Spleen (tissue), 11 donors: Measurements from ENCODE around the gene ATP10A. TPM values are rescaled to one million over a fixed set of nuclear protein-coding genes. Genes with fewer than 3 reads are reported as not detected.
"Not testable (repeated sequence)": the region's sequence is repeated elsewhere in the genome, so short reads cannot be mapped to it uniquely, and the experiment has no call there.

Source experiments
- DNase-seq: peaks from one replicate; pipeline ENCODE4 v3.0.0-alpha.2; 2020
- H3K27ac ChIP-seq, 8 donors: fragments of 200-600 bp; sonication (generic) in 7 of 8; 1 replicate in 4 of 8; 2 replicates in 4 of 8; pipeline versions ENCODE4 v1.5.0 to v1.8.0; 2016 to 2021; ENCODE audit warnings: inconsistent platforms in 4 of 8, mild to moderate bottlenecking in 4 of 8, moderate library complexity in 1 of 8
- H3K27me3 ChIP-seq, 7 donors: fragments of 200-600 bp; sonication (generic) in 6 of 7; replicated peaks in 1 of 7; 1 replicate in 4 of 7; 2 replicates in 3 of 7; pipeline versions ENCODE4 v1.5.0 to v1.8.0; 2016 to 2021; ENCODE audit warnings: inconsistent platforms in 3 of 7, mild to moderate bottlenecking in 1 of 7
- H3K36me3 ChIP-seq, 6 donors: fragments of 200-600 bp; sonication (generic) in 5 of 6; 1 replicate in 4 of 6; 2 replicates in 2 of 6; pipeline versions ENCODE4 v1.5.0 to v1.8.0; 2016 to 2021; ENCODE audit warnings: inconsistent platforms in 2 of 6
- H3K4me1 ChIP-seq, 6 donors: fragments of 200-600 bp; sonication (generic) in 5 of 6; 1 replicate in 3 of 6; 2 replicates in 3 of 6; pipeline versions ENCODE4 v1.5.0 to v1.8.0; 2016 to 2021; ENCODE audit warnings: inconsistent platforms in 3 of 6
- H3K4me3 ChIP-seq, 8 donors: fragments of 200-600 bp; sonication (generic) in 7 of 8; 1 replicate in 4 of 8; 2 replicates in 4 of 8; pipeline versions ENCODE4 v1.5.0 to v1.8.0; 2016 to 2021; ENCODE audit warnings: inconsistent platforms in 4 of 8, mild to moderate bottlenecking in 4 of 8, moderate library complexity in 2 of 8
- H3K9me3 ChIP-seq, 8 donors: fragments of 200-600 bp; sonication (generic) in 7 of 8; 1 replicate in 4 of 8; 2 replicates in 4 of 8; pipeline versions ENCODE4 v1.5.0 to v1.8.0; 2016 to 2021; ENCODE audit warnings: inconsistent platforms in 4 of 8
- POLR2A ChIP-seq, 3 donors: fragments of 450-650 bp; IDR thresholded peaks; one replicate each; pipeline ENCODE4 v1.5.1; 2017; ENCODE audit warnings: antibody characterized with exemption in 3 of 3, mild to moderate bottlenecking in 1 of 3
- POLR2AphosphoS5 ChIP-seq, 3 donors: sonication (generic); formaldehyde crosslinking; IDR thresholded peaks; one replicate each; pipeline ENCODE4 v1.5.1; 2017; ENCODE audit warnings: antibody characterized with exemption in 3 of 3
- WGBS, 5 donors: extraction: QIAGEN DNeasy Blood & Tissue Kit in 3 of 5; methylation state at CpG; one replicate each; pipeline versions ENCODE4 v1.1.5 to v1.1.7; 2013 to 2018; 5-methylcytosine and 5-hydroxymethylcytosine counted together
- intact Hi-C: fragments of 100-400 bp; cut with DNase I; formaldehyde crosslinking; loops from one replicate; pipeline ENCODE4 v1.15.0; 2023; ENCODE audit warnings: low total_unique reads
- polyA plus RNA-seq, 3 donors: library from polyadenylated mRNA; stranded (reverse); fragments of 200-250 nt; gene quantifications; one replicate each; pipeline ENCODE4 v1.2.1, GENCODE V29; 2013
- total RNA-seq, 7 donors: library from RNA; depleted of rRNA in 3 of 7; stranded (reverse); fragments of >200 nt in 3 of 7; fragmentation: NEBNext Ultra II Directional in 4 of 7; extraction: Animal tissue kit (Norgen Biotek cat#: 25700) in 4 of 7; gene quantifications; one replicate each; pipeline versions ENCODE4 v1.1.0 to v1.2.1, GENCODE V29; 2016 to 2021
- TF ChIP-seq, protein P1 (sequence below), 11 experiments: fragments of 200-600 bp in 7 of 11; fragments of 450-650 bp in 4 of 11; sonication (generic) in 4 of 11; IDR thresholded peaks in 8 of 11; conservative IDR thresholded peaks in 3 of 11; 1 replicate in 7 of 11; 2 replicates in 4 of 11; pipeline versions ENCODE4 v1.4.0 to v1.8.0; 2016 to 2021; ENCODE audit warnings: antibody characterized with exemption in 11 of 11, inconsistent platforms in 4 of 11, mild to moderate bottlenecking in 1 of 11
- donor health status: healthy with polysubstance abuse.
- donor health status: DM: no; HTN: no; CAD: no; lungs with moderate emphysema.
- donor health status: DM: no; HTN: no; CAD: no.
- donor health status: Bipolar disorder and iron deficiency.
- donor health status: healthy.
- donor health status: DM: no; HTN: no; CAD: no.
- donor health status: DM: yes; HTN: yes; CAD: no.

Gene ATP10A
- total and polyA plus RNA-seq, 10 donors, result 0.54 to 8.6 (median 2.7) TPM

DNA sequence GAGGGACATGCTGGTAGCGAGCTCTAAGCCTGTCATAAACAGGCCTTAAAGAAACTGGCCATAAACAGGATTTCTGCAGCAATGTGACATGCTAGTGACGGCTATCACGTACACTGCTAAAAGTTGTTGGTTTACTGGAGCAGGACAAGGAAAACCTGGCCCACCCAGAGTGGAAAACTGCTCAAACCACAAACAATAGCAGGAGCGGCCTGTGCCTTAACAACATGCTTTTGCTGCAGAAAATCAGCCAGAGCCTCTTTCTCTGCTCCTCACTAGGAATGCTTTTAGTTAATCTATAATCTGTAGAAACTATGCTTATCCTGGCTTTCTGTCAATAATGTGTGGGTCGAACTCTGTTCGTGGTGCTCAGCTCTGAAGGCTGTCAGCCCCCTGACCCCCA is 221.4 kb downstream of the ATP10A start:
- TF ChIP-seq, protein P1, sequence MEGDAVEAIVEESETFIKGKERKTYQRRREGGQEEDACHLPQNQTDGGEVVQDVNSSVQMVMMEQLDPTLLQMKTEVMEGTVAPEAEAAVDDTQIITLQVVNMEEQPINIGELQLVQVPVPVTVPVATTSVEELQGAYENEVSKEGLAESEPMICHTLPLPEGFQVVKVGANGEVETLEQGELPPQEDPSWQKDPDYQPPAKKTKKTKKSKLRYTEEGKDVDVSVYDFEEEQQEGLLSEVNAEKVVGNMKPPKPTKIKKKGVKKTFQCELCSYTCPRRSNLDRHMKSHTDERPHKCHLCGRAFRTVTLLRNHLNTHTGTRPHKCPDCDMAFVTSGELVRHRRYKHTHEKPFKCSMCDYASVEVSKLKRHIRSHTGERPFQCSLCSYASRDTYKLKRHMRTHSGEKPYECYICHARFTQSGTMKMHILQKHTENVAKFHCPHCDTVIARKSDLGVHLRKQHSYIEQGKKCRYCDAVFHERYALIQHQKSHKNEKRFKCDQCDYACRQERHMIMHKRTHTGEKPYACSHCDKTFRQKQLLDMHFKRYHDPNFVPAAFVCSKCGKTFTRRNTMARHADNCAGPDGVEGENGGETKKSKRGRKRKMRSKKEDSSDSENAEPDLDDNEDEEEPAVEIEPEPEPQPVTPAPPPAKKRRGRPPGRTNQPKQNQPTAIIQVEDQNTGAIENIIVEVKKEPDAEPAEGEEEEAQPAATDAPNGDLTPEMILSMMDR (IDR thresholded peaks at IDR 0.05 in 8 of 11, conservative IDR thresholded peaks at IDR 0.05 in 3 of 11), result no peak
- TF ChIP-seq POLR2AphosphoS5 (IDR thresholded peaks at IDR 0.05) (no peak), POLR2A (IDR thresholded peaks at IDR 0.05) (no peak)
- peaks cover 0 to 14% (median 0%) of the 10 kb centered on the region in 6 donors for H3K4me1 ChIP-seq
- 70 to 81% (median 73%) methylated on average over 6 of the region's 6 CpGs for WGBS, 5 donors
- H3K27me3 ChIP-seq, result peaks cover 0 to 5% (median 0%) of the 10 kb centered on the region in 7 donors
- DNase-seq, result no peak
- H3K4me3 ChIP-seq, result no peak overlapping the region
- H3K36me3 ChIP-seq, result no peaks in the 10 kb centered on the region
- H3K9me3 ChIP-seq, result no peaks in the 10 kb centered on the region
- intact Hi-C loops, result no loop called here
- H3K27ac ChIP-seq, result no peak overlapping the region

DNA sequence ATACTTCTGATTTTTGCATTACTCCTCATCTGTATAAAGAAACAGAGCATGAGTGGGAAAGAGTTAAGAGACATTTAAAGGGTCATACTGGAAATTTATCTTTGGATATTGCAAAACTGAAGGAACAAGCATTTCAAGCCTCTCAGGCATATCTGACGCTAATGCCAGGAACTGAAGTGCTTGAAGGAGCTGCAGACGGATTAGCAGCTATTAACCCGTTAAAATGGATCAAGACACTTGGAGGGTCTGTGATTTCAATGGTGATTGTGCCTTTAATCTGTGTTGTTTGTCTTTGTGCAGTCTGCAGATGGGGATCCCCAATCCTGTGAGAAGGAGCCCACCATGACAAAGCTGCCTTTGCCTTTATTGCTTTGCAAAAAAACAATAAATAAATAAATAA is 221.8 kb downstream of the ATP10A start:
- peaks cover 0 to 14% (median 0%) of the 10 kb centered on the region in 6 donors for H3K4me1 ChIP-seq
- H3K27me3 ChIP-seq, result peaks cover 0 to 5% (median 0%) of the 10 kb centered on the region in 7 donors
- H3K27ac ChIP-seq, result no peak overlapping the region
- no peak for DNase-seq
- intact Hi-C loops, result no loop called here
- H3K36me3 ChIP-seq, result no peaks in the 10 kb centered on the region
- no peaks in the 10 kb centered on the region for H3K9me3 ChIP-seq
- 60 to 73% (median 65%) methylated on average over 3 of the region's 3 CpGs for WGBS, 5 donors
- TF ChIP-seq POLR2A (IDR thresholded peaks at IDR 0.05) (no peak), POLR2AphosphoS5 (IDR thresholded peaks at IDR 0.05) (no peak)
- TF ChIP-seq, protein P1 (IDR thresholded peaks at IDR 0.05 in 8 of 11, conservative IDR thresholded peaks at IDR 0.05 in 3 of 11), result no peak
- H3K4me3 ChIP-seq, result no peak overlapping the region

DNA sequence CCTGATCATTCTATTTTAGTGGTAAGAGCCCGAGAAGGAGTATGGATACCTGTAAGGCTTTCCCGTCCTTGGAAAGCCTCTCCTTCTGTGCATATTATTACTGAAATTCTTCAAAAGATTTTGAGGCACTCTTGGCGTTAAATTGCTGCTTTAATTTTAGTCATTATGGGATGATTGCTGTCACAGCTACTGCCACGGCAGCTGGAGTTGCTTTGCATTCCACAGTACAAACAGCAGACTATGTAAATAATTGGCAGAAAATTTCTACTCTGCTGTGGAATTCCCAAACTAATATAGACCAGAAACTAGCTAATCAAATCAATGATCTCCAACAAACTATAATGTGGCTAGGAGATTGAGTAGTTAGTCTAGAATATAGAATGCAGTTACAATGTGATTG is 222.2 kb downstream of the ATP10A start:
- H3K27me3 ChIP-seq, intact Hi-C loops, H3K27ac ChIP-seq, H3K9me3 ChIP-seq, H3K4me3 ChIP-seq, DNase-seq, H3K36me3 ChIP-seq: not testable (repeated sequence)
- WGBS, 5 donors, result 75 to 85% (median 81%) methylated on average over 4 of the region's 4 CpGs
- peaks cover 0 to 14% (median 0%) of the 10 kb centered on the region in 6 donors for H3K4me1 ChIP-seq

DNA sequence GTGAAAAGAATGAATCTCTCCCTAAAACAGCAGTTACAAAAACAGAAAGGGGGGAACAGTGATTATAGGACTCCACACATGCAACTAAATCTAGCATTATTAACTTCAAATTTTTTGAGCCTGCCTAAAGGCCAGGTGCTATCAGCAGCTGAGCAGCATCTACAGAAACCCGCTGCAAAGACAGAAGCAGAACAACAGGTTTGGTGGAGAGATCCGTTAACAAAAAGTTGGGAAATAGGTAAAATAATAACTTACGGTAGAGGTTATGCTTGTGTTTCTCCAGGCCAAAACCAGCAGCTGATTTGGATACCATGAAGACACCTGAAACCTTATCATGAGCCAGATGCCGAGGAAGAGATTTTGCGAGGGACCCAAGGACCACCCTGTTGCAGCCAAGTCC is 222.7 kb downstream of the ATP10A start:
- TF ChIP-seq, protein P1 (IDR thresholded peaks at IDR 0.05 in 8 of 11, conservative IDR thresholded peaks at IDR 0.05 in 3 of 11), result no peak
- TF ChIP-seq POLR2A (IDR thresholded peaks at IDR 0.05), result no peak
- TF ChIP-seq POLR2AphosphoS5 (IDR thresholded peaks at IDR 0.05), result no peak
- intact Hi-C loops, result no loop called here
- H3K4me1 ChIP-seq, result peaks cover 0 to 14% (median 0%) of the 10 kb centered on the region in 6 donors
- no peak overlapping the region for H3K4me3 ChIP-seq
- 84 to 89% (median 85%) methylated on average over 5 of the region's 5 CpGs for WGBS, 5 donors
- H3K9me3 ChIP-seq, result no peaks in the 10 kb centered on the region
- DNase-seq, result no peak
- H3K27ac ChIP-seq, result no peak overlapping the region
- H3K36me3 ChIP-seq, result no peaks in the 10 kb centered on the region
- peaks cover 0 to 5% (median 0%) of the 10 kb centered on the region in 7 donors for H3K27me3 ChIP-seq

DNA sequence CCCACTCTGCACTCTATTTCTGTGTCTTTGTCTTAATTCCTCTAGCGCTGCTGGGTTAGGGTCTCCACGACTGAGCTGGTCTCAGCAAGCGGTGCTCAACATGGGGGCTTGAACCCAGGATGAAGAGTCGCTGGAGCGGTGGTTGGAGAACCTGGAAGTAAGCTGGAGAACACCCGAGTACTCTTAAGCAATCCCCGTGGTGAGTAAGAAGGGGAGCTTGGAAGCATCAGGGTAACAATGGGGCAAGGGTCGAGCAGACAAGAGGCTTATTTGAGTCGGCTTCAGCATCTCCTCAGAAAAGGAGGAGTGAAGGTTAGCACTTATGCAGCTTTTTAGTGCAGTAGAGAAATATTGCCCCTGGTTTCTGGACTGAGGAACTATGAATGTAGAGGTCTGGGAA is 226.6 kb downstream of the ATP10A start:
- DNase-seq, H3K4me3 ChIP-seq, H3K27ac ChIP-seq, H3K36me3 ChIP-seq, H3K27me3 ChIP-seq, H3K9me3 ChIP-seq, intact Hi-C loops, H3K4me1 ChIP-seq: not testable (repeated sequence)
- 81 to 91% (median 86%) methylated on average over 9 of the region's 9 CpGs for WGBS, 5 donors
